ENCODE results near the gene MYBPC2.

DNA sequence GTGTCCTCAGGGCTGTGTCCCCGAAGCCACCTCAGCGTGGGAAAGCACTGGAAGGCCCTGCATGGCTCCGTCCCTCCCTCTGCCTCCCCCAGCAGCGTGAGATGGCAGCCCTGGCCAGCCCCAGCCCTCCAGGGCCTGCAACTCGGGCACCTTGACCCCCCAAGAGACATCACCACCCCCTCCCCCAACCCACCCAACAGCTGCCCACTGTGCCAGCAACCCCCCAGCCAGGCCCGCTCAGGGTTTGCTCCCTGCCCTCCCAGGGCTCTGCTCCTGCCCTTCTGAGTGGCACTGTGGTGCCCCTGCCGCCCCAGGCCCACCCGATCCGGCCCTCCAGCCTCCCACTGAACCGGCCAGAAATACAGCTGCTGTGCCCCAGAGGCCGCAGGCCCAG lies 82.5 kb downstream of the MYBPC2 start:
- TF ChIP-seq POLR2AphosphoS5 (IDR thresholded peaks at IDR 0.05) (no peak), POLR2A (IDR thresholded peaks at IDR 0.05) (no peak)
- TF ChIP-seq, protein P1, sequence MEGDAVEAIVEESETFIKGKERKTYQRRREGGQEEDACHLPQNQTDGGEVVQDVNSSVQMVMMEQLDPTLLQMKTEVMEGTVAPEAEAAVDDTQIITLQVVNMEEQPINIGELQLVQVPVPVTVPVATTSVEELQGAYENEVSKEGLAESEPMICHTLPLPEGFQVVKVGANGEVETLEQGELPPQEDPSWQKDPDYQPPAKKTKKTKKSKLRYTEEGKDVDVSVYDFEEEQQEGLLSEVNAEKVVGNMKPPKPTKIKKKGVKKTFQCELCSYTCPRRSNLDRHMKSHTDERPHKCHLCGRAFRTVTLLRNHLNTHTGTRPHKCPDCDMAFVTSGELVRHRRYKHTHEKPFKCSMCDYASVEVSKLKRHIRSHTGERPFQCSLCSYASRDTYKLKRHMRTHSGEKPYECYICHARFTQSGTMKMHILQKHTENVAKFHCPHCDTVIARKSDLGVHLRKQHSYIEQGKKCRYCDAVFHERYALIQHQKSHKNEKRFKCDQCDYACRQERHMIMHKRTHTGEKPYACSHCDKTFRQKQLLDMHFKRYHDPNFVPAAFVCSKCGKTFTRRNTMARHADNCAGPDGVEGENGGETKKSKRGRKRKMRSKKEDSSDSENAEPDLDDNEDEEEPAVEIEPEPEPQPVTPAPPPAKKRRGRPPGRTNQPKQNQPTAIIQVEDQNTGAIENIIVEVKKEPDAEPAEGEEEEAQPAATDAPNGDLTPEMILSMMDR (IDR thresholded peaks at IDR 0.05): no peak

Data from sigmoid colon (tissue), 4 donors.